ENCODE measurements around the gene CDK13. TPM values are rescaled to one million over a fixed set of nuclear protein-coding genes. Genes with fewer than 3 reads are reported as not detected.

CDK13 gene
- total RNA-seq, 1 donor from 2014 or later = 60.0 TPM

DNA sequence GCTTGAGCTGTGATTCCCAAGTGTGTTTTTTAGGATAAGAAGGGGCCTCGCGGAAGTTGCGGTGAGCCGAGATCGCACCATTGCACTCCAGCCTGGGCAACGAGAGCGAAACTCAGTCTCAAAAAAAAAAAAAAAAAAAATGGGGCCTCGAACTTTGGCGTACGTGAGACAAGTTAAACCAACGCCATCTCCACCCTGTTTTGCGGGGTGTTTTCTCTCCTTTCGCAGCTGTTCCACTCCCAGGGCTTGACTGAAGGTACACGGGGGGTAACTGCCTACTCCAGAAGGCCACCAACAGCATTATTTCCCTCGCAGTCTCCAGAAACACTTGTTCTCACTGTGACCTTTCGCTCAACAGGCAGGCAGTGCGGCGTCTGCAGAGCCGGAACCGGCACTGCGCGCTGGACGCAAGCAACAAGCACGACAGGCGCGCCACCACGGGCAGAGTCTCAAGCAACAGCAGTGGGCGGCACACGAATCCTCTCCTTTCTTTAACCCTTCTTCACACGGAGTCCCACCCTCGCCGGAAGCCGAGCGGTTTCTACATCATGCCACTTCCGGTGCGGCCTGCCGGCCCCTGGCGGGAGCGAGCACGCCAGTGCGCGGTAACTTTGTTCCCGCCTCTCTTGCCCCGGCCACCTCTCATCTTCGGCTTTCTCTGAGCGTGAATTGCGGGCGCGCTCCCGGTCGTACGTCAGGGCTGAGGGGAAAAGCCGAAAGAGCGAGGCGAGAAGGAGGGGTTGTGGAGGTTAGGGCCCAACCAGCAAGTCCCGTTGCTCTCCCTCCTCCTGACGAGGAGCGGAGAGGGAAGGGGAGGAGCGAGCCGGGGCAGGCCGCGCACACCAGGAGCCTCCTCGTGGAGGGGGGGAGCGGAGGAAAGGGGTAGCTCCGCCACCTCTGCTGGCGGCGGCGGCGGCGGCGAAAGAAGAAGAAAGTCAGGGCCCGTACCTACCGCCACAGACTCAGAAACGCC lies 814 bp upstream of the CDK13 start:
- intact Hi-C loops (cut with micrococcal nuclease) = loop anchor here (1.0 to 5.0 kb wide), 8 partner anchors 53 to 1582 kb away; partner anchors contain the start of genes MPLKIP, VPS41 and YAE1

DNA sequence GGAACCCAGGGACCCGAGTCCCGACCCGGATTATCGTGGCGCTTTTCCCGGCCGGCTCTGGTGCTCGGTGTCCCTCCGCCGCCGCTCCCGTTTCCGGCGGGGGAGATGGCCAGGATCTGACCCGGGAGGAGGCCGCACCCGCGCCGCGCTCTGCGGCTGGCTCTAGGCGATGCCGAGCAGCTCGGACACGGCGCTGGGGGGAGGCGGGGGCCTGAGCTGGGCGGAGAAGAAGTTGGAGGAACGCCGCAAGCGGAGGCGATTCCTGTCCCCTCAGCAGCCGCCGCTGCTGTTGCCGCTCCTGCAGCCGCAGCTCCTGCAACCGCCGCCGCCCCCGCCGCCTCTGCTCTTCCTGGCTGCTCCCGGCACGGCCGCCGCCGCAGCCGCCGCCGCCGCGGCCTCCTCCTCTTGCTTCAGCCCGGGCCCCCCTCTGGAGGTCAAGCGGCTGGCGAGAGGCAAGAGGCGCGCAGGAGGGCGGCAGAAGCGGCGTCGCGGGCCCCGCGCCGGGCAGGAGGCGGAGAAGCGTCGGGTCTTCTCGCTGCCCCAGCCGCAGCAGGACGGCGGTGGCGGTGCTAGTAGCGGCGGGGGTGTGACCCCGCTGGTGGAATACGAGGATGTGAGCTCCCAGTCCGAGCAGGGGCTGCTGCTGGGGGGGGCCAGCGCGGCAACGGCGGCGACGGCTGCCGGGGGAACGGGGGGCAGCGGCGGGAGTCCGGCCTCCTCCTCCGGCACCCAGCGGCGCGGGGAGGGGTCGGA lies 593 bp downstream of the CDK13 start:
- intact Hi-C loops (cut with micrococcal nuclease) = loop anchor here (1.0 kb wide), 2 partner anchors 102 to 1772 kb away; partner anchors contain the start of gene STARD3NL

DNA sequence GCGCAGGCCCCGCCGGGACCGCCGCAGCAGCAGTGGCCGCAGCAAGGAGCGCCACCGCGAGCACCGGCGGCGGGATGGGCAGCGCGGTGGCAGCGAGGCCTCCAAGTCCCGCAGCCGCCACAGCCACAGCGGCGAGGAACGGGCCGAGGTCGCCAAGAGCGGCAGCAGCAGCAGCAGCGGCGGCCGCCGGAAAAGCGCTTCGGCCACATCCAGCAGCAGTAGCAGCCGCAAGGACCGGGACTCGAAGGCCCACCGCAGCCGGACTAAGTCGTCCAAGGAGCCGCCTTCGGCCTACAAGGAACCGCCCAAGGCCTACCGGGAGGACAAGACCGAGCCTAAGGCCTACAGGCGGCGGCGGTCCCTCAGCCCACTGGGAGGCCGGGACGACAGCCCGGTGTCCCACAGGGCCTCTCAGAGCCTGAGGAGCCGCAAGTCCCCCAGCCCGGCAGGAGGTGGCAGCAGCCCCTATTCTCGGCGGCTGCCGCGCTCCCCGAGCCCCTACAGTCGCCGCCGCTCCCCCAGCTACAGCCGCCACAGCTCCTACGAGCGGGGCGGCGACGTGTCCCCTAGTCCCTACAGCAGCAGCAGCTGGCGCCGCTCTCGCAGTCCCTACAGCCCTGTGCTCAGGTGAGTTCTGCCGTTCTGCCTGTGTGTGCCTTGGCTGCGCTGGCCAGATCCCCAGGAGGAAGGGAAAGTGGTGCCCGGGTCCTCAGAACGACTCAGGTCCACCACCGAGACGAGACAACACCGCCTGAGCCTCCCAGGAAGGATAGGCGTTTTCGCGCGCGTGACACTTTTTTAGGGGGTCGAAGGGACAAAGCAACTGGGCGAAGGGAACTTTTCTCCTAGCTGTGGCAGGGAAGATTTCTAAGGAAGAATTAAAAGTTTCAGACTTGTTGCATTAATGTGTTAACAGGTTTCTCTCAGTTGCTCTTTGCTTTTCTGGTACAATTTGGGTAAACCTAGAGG lies 1.5 kb downstream of the CDK13 start:
- intact Hi-C loops (cut with micrococcal nuclease) = loop anchor here (1.0 to 2.0 kb wide), 2 partner anchors 27 to 101 kb away; no protein-coding TSS in a partner anchor

DNA sequence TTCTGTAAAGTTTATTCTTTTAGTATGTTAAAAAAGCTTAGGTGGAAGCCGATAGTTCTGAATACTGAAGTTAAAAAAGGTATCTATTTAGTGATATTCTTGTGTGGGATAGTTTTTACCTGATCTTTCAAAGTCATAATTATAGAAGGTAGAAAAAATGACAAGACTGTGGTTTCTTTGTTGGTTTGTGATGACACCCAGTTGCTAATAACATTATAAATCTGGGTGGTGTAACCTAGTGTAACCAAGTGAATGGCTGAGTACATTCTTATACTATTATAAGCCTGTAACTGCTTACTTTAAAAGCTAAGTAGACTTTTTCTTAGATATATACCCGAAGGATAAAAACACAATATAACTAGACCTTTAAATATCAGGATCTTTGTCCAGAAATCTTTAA lies 2.3 kb downstream of the CDK13 start:
- intact Hi-C loops (cut with micrococcal nuclease) = loop anchor here (2.0 kb wide), 1 partner anchor 26 kb away; no protein-coding TSS in a partner anchor

DNA sequence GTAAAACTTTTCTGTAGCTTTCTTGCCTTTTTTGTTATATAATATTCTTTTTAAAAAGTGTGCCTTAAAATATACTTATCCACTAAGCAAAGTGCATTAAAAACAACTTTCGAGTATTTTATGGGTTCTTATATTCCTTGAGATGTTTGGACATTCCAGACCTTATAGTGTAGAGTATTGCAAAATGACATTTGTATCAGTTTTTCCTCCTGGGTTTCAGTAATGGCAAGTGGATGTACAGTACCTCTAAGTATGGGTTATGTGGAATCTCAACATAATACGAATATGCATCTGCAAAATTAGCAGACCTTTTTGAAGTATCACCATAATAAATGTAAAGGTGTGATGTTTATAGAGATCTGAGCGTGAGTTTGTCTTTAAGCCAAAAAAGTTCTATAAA lies 2.7 kb downstream of the CDK13 start:
- intact Hi-C loops (cut with micrococcal nuclease) = loop anchor here (2.0 kb wide), 1 partner anchor 26 kb away; no protein-coding TSS in a partner anchor

DNA sequence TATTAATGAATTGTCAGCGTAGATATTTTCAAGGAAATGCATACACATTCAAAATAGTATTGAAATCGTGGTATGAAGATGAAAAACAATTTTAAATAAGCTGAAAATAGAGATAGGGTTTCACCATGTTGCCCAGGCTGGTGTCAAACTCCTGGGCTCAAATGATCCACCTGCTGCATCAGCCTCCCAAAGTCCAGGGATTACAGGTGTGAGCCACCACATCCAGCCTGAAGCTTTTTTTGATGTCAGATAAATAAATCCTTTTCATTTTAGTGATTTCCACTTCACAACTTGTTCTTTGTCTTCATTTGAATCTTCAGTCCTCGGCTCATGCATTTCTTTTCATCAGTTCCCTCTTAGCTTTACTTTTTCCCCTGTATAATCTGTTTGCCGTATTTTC lies 4.6 kb downstream of the CDK13 start:
- intact Hi-C loops (cut with micrococcal nuclease) = no loop called here

DNA sequence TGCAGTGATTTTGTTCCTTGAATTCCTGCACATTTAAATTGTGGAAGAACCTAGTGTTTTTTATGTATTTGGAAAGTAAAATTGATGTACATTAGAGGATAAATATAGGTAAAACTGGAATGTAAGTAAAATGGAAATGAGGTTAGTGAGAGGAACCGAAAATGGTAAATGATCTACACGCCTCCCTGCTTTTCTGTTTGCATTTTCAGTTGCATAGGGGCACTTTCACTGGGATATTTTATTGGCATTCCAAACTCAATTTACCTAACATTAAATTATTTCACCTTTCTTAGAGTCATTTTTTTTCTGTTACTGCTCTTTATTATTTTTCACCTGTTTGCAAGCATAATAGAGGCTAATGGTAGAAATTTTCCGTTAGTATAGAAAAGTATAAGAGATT lies 8.0 kb downstream of the CDK13 start:
- intact Hi-C loops (cut with micrococcal nuclease) = no loop called here

DNA sequence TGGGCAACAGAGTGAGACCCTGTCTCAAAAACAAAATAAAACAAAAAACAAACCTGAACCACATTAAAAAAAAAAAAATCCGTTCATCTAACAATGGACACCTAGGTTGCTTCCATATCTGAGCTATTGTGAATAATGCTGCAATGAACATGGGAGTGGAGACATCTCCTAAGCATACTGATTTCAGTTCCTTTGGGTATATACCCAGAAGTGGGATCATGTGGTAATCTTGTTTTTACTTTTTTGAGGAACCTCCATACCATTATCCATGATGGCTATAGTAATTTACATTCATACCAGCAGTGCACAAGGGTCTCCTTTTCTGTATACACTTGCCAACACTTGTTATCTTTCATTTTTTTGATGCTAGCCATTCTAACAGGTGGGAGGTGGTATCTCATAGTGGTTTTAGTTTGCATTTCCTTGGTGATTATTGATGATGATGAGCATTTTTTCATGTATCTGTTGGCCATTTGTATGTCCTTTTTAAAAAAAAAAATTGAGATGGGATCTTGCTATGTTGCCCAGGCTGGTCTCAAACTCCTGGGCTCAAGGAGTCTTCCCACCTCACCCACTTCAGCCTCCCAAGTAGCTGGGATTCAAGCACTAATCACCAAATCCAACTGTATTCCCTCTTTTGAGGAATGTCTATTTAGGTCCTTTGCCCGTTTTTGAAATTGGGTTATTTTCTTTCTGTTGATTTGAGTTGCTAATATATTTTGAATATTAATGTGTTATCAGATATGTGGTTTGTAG lies 17.5 kb downstream of the CDK13 start:
- intact Hi-C loops (cut with micrococcal nuclease) = no loop called here

DNA sequence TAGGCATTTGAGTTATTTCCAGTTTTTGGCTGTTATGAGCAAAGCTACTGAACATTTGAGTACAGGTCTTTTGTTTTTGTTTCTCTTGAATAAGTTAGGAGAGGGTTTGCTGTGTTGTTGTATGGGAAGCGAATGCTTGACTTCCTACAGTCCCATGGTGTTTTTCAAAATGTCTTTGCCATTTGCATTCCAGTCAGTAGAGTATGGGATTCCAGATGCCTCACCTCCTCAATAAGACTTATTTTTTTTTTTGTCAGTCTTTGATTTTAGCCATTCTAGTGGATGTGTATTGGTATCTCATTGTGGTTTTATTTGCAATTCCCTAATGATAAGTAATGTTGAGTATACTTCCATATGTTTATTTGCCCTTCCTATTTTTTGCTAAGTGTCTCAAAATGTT lies 19.4 kb downstream of the CDK13 start:
- intact Hi-C loops (cut with micrococcal nuclease) = no loop called here

DNA sequence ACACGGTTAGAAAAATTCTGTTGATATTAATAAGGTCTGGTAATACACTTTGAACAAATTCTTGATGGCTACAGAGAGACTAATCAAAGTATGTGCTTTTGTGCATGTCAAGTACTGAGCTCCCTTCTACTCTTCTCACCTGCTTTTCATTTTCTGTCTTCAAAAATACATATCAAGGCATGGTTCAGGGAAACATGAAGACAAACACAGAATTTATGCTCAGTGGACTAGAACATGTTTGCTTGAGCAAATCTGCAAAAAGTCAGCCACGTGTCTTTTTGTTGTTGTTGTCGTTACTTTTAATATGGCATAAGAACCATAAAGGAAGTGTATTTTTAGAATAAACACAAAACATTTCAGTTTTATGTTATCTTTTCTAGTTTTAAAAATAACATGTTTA lies 21.9 kb downstream of the CDK13 start:
- intact Hi-C loops (cut with micrococcal nuclease) = no loop called here

DNA sequence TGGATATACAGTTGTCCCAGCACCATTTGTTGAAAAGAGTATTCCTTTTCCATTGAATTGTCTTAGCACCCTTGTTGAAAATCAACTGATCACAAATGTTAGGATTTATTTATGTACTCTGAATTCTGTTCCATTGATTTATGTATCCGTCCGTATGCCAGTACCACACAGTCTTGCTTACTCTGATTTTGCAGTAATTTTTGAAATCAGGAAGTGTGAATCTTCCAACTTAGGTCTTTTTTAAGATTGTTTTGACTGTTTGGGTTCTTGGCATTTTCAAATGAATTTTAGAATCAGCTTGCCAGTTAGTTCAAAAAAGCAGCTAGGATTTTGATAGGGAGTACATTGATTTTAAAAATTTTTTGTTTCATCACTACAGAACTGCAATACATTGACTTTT lies 23.7 kb downstream of the CDK13 start:
- intact Hi-C loops (cut with micrococcal nuclease) = no loop called here

DNA sequence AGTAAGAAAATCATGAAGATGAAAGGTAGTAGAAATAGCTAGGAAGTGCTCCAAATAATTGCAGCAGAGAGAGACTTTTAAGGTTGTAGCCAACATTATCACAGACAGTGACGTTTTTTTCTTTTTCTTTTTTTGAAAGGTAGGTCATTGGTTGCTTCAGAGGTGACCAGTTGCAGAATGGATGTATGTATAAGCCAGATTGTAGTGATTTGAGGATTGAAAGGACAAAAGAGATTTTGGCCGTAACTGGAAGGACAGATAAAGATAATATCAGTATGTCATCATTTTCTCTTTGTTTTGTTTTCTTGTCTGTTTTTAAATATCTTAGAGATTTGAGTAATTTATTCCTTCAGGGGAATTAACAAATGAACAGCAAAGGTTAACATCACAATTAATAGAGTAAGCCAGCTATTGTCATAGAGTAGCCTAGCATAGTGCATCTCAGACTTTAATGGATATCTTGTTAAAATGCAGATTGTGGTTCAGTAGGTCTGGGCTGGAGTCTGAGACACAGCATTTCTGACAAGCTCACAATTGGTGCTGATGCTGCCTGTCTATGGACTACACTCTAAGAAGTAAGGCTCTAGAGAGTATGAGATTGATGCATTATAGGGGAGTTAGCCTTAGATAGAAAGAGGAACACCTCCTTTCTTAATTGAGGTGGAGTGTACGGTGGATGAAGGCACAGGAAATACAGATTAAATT lies 28.3 kb downstream of the CDK13 start:
- intact Hi-C loops (cut with micrococcal nuclease) = loop anchor here (2.0 kb wide), 1 partner anchor 26 kb away; no protein-coding TSS in a partner anchor

DNA sequence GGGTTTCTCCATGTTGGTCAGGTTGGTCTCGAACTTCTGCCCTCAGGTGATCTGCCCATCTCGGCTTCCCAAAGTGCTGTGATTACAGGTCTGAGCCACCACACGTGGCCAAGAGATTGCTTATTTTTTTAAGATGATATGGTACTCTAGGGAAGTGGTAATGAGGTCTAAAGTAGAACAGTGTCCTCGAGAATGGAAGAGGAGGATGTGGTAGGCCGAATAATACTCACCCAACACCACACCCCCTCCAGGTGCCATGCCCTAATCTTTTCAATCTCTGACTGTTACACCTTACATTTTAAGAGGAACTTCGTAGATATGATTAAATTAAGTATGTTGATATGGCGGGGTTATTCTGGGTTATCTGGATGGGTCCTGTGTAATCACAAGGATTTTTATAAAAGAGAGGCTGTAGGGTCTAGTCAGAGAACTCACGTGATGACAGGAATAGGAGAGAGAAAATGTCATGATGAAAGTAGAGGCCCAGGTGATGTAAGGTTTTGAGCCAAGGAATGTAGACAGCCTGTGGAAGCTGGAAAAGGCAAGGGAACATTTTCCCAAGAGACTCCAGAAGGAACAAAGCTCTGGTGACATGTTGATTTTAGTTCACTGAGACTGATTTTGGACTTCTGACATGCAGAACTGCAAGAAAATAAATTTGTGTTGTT lies 29.5 kb downstream of the CDK13 start:
- intact Hi-C loops (cut with micrococcal nuclease) = loop anchor here (2.0 kb wide), 1 partner anchor 27 kb away; no protein-coding TSS in a partner anchor

DNA sequence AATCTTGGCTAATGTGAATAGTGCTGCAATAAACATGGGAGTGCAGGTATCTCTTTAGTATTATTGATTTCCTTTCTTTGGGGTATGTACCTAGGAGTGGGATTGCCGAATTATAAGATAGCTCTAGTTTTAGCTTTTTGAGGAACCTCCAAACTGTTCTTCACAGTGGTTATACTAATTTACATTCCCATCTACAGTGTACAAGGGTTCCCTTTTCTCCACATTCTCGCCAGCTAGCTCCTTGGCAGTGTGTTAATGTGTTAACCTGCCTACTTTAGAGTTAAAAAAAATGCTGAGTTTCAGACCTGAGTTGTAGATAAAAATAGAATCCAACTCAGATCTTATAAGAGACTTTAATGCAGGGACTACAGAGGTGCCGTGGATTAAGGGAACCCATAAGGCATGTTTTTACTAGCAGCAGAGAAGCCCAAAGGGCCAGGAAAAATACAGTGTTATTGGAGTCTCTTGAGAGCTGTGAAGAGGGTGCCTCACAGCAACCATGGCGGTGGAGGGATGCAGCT lies 35.4 kb downstream of the CDK13 start:
- intact Hi-C loops (cut with micrococcal nuclease) = no loop called here

DNA sequence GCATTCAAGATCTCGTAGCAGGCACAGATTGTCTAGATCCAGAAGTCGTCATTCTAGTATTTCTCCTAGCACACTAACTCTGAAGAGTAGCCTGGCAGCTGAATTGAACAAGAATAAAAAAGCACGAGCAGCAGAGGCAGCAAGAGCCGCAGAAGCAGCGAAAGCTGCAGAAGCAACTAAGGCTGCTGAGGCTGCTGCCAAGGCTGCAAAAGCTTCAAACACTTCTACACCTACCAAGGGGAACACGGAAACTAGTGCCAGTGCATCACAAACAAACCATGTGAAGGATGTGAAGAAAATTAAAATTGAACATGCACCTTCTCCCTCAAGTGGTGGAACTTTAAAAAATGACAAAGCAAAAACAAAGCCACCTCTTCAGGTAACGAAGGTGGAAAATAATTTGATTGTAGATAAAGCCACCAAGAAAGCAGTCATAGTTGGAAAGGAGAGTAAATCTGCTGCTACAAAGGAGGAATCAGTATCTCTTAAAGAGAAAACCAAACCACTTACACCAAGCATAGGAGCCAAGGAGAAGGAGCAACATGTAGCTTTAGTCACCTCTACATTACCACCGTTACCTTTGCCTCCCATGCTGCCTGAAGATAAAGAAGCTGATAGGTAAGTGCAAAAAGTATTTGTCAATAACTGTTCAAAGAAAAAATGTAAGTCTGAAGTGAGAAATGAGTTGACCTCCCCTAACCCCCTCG lies 37.7 kb downstream of the CDK13 start:
- intact Hi-C loops (cut with micrococcal nuclease) = no loop called here

DNA sequence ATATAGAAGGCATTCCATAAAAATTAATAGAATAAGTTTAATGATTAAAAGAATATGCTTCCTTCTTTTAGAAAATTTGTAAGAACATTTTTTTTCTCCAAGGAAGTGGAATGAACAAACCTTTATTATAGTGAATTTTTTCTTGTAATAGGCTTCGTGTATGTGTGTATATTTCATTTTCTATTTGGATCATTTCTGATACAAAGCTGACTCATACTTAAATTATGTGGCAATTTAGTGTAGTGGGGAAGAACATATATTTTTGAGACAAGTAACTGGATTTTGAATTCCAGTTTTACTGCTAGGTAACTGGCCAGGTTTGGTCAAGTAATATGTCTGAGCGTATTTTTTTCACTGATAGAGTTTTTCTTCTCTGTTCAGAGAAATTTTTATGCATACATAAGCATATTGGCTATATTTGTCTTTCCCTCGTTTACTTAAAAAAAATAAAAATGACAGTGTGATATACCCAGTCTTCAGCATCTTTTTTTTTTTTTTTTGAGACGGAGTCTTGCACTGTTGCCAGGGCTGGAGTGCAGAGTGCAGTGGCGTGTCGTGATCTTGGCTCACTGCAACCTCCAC lies 50.8 kb downstream of the CDK13 start:
- intact Hi-C loops (cut with micrococcal nuclease) = no loop called here

DNA sequence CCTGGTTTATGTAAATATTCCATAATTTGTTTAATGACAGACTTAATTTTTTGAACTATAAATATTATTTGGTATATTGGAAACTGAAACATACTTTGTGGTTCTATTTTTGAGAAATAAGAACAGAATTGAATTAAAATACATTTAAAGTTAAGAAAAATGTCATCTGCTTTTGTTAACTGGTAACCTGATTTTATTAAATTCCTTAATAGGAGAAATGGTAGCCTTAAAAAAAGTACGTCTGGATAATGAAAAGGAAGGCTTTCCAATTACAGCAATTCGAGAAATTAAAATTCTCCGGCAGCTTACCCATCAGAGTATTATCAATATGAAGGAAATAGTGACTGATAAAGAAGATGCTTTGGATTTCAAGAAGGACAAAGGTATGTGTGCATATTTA lies 51.6 kb downstream of the CDK13 start:
- intact Hi-C loops (cut with micrococcal nuclease) = no loop called here

DNA sequence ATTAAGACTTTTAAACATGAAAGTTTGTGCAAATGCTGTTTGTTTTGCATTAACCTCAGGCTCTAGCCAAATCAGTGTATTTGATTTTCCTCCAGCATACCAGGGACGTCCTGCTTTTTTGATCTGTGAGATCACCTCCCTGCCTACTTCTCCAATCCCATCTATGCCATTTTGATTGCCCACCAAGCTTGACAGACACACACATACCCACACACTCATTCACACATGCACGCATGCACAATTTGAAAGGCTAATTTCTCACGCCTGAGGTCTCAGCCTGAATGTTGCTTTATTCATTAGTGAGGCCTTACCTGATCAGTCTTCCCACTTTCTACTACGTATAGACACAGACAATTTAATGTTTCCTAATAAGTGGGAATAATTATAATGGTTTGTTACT lies 53.5 kb downstream of the CDK13 start:
- intact Hi-C loops (cut with micrococcal nuclease) = no loop called here
